ENCODE results near the gene SEL1L3. TPM values are rescaled to one million over a fixed set of nuclear protein-coding genes. Genes with fewer than 3 reads are reported as not detected.

Gene SEL1L3
- total RNA-seq, 4 donors from 2014 or later = 0.73 to 4.1 (median 2.2) TPM

DNA sequence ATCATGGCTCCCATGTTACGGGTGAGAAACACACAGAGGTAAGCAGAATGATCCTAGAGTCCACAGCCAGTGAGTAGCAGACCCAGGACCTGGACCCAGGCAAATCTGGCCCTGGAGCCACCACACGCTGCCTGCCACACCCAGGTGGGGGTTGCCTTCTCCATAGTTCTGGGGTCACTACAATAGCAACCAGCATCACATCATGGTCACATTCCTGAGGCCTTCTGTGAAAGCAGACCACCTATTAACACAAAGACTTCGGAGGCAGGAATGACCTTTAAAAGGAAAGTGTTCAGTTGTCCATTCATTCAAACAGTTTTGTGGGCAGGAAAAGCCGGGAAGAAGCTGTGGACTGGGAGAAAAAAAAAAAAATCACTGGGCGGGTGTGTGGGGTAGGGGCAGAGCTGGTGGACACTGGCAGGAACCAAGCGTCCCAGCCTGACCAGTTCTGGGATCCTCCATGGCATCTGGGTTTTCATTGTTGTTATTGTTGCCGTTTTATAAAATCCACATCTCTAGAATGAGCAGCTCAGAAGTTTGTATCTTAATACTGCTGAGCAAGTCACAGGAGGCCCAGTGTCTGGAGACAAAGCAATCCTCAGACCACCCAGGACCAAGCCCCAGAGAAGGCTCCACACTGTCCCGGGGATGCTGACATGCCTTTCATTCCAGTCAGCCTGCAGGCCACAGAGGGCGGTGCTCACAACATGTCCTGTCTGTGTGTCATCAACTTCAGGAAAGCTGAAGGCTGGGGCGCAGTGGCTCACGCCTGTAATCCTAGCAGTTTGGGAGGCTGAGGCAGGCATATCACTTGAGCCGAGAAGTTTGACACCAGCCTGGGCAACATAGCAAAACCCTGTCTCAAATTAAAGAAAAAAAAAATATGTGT lies 67.0 kb downstream of the SEL1L3 start:
- intact Hi-C loops (cut with DNase I; ENCODE audit: low total_unique reads) = no loop called here

DNA sequence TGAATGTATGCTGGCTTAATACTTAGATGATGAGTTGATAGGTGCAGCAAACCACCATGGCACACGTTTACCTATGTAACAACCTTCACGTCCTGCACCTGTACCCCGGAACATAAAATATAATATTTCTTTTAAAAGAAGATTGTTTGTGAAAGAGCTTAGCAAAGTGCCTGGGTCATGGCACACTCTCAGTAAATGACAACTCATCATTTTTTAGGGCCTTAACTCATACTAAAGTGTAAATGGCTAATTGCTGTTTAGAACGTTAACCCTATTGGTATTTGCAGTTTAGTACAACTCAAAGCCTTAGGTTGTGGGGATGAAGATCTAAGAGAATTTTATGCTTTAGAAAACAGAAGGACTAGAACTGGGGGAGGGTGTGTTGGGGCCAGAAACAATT lies 67.7 kb downstream of the SEL1L3 start:
- Histone ChIP-seq H3K9me3 (no peaks in the 10 kb centered on the region), H3K4me3 (no peak overlapping the region), H3K27me3 (no peaks in the 10 kb centered on the region), H3K27ac (no peak overlapping the region), H3K4me1 (no peaks in the 10 kb centered on the region), H3K36me3 (no peaks in the 10 kb centered on the region)
- TF ChIP-seq CTCF (IDR thresholded peaks at IDR 0.05 in 4 of 5, conservative IDR thresholded peaks at IDR 0.05 in 1 of 5) (no peak), POLR2A (IDR thresholded peaks at IDR 0.05) (no peak)
- intact Hi-C loops (cut with DNase I; ENCODE audit: low total_unique reads) (no loop called here), in situ Hi-C loops (cut with MboI; ENCODE audit: low sequenced_read_pairs in 4 of 4) (no loop called here)
- ATAC-seq (no peak), DNase-seq (no peak)

More for the DNA sequence above, 67.0 kb downstream of the SEL1L3 start:
- Histone ChIP-seq H3K36me3 (no peaks in the 10 kb centered on the region), H3K9me3 (no peaks in the 10 kb centered on the region), H3K4me3 (no peak overlapping the region), H3K4me1 (no peaks in the 10 kb centered on the region), H3K27me3 (no peaks in the 10 kb centered on the region), H3K27ac (no peak overlapping the region)
- DNase-seq (no peak), ATAC-seq (no peak)
- in situ Hi-C loops (cut with MboI; ENCODE audit: low sequenced_read_pairs in 4 of 4) = no loop called here
- TF ChIP-seq POLR2A (IDR thresholded peaks at IDR 0.05) (no peak), CTCF (IDR thresholded peaks at IDR 0.05 in 4 of 5, conservative IDR thresholded peaks at IDR 0.05 in 1 of 5) (no peak)

GRCh38 chr4:25792876-25793275 lies 69.9 kb downstream of the SEL1L3 start:
- Histone ChIP-seq H3K36me3 (no peaks in the 10 kb centered on the region), H3K27me3 (no peaks in the 10 kb centered on the region), H3K4me3 (no peak overlapping the region), H3K27ac (no peak overlapping the region), H3K4me1 (no peaks in the 10 kb centered on the region), H3K9me3 (no peaks in the 10 kb centered on the region)
- no peak for DNase-seq
- no peak for ATAC-seq
- in situ Hi-C loops (cut with MboI; ENCODE audit: low sequenced_read_pairs in 4 of 4) (no loop called here), intact Hi-C loops (cut with DNase I; ENCODE audit: low total_unique reads) (no loop called here)
- TF ChIP-seq POLR2A (IDR thresholded peaks at IDR 0.05) = no peak
- TF ChIP-seq CTCF (IDR thresholded peaks at IDR 0.05 in 4 of 5, conservative IDR thresholded peaks at IDR 0.05 in 1 of 5) = no peak

GRCh38 chr4:25792200-25792791 lies 70.5 kb downstream of the SEL1L3 start:
- intact Hi-C loops (cut with DNase I; ENCODE audit: low total_unique reads) (no loop called here), in situ Hi-C loops (cut with MboI; ENCODE audit: low sequenced_read_pairs in 4 of 4) (no loop called here)
- ATAC-seq = no peak

More at GRCh38 chr4:25792200-25792791, 70.5 kb downstream of the SEL1L3 start:
- Histone ChIP-seq H3K9me3 (no peaks in the 10 kb centered on the region), H3K4me1 (no peaks in the 10 kb centered on the region), H3K27ac (no peak overlapping the region), H3K27me3 (no peaks in the 10 kb centered on the region), H3K4me3 (no peak overlapping the region), H3K36me3 (no peaks in the 10 kb centered on the region)
- TF ChIP-seq POLR2A (IDR thresholded peaks at IDR 0.05) (no peak), CTCF (IDR thresholded peaks at IDR 0.05 in 4 of 5, conservative IDR thresholded peaks at IDR 0.05 in 1 of 5) (no peak)
- DNase-seq = no peak

Data from gastrocnemius medialis (tissue), 4 donors.